ENCODE results near the gene HTR7. TPM values are rescaled to one million over a fixed set of nuclear protein-coding genes. Genes with fewer than 3 reads are reported as not detected.

HTR7 gene
- total and polyA plus RNA-seq, 9 of the 15 experiments (the other 6 are each of a cell fraction or from before 2014, with no cell fraction given), result 0.07 to 0.33 (median 0.18) TPM

- DNase-seq (ENCODE audit: extremely low read depth in 1 of 4, low spot score in 3 of 4) (no peak), FAIRE-seq (no peak), ATAC-seq (no peak)
- H3K9ac ChIP-seq (ENCODE audit: insufficient read depth in 1 of 2, low read depth in 2 of 2, low read length in 2 of 2), result no peak overlapping the region
- no peak overlapping the region for H3K4me2 ChIP-seq (ENCODE audit: insufficient read depth, low read length)
- in situ Hi-C loops (cut with MboI), result no loop called here
- WGBS (ENCODE audit: insufficient coverage, low coverage, missing lambda C conversion rate), result 16% methylated on average over 3 of the region's 3 CpGs
- H4K20me1 ChIP-seq (replicated peaks; ENCODE audit: control insufficient read depth, insufficient read depth, low read length), result no peaks in the 10 kb centered on the region
- CTCF ChIA-PET (ENCODE audit: low intra/inter-chr PET ratio), result no interaction called here
- H3K4me3 ChIP-seq, result no peak overlapping the region
- intact Hi-C loops (cut with micrococcal nuclease), result no loop called here
- H3K36me3 ChIP-seq (ENCODE audit: control insufficient read depth, insufficient read depth, low read length), result no peaks in the 10 kb centered on the region
- no peaks in the 10 kb centered on the region for H3K9me3 ChIP-seq (replicated peaks; ENCODE audit: control insufficient read depth, insufficient read depth, low read depth, low read length)
- no peak overlapping the region for H3K27ac ChIP-seq (ENCODE audit: extremely low read depth, low read depth, low read length)
- TF ChIP-seq THRA (IDR thresholded peaks at IDR 0.05) (no peak), AFF1 (IDR thresholded peaks at IDR 0.05; ENCODE audit: low read depth in 1 of 2, partially characterized antibody in 2 of 2) (no peak), DIDO1 (tag; IDR thresholded peaks at IDR 0.05; ENCODE audit: low read depth) (no peak), E2F1 (CRISPR knock-in tag; IDR thresholded peaks at IDR 0.05) (no peak), FOXK2 (conservative IDR thresholded peaks at IDR 0.05 in 1 of 2, IDR thresholded peaks at IDR 0.05 in 1 of 2; ENCODE audit: low read depth in 2 of 2) (no peak), ZNF644 (tag; IDR thresholded peaks at IDR 0.05; ENCODE audit: low read depth) (no peak)
- peaks cover 0 to 2% of the 10 kb centered on the region in 2 experiments; a peak in 2 of 5 replicates for H3K4me1 ChIP-seq (replicated peaks in 1 of 2; ENCODE audit: control insufficient read depth in 2 of 2, insufficient read depth in 2 of 2, low read length in 2 of 2)
- no peak overlapping the region for H2AFZ ChIP-seq (ENCODE audit: low read depth, low read length)
- BruUV-seq (replicated peaks), result no TSS peak
- no peaks in the 10 kb centered on the region for H3K79me2 ChIP-seq (ENCODE audit: control insufficient read depth, insufficient read depth, low read length)
- H3K9me1 ChIP-seq (ENCODE audit: control insufficient read depth, insufficient read depth, low read length), result no peaks in the 10 kb centered on the region
- no peaks in the 10 kb centered on the region for H3K27me3 ChIP-seq (ENCODE audit: control insufficient read depth in 2 of 2, insufficient read depth in 2 of 2, low read length in 2 of 2)
- POLR2A ChIA-PET, result no interaction called here
Measured at GRCh38 chr10:90804354-90804753, 53.5 kb downstream of the HTR7 start.

All from K562 (cell line).